Right hindlimb (tissue), 1 donor: ENCODE data around the gene PAPSS1.
"Not testable (repeated sequence)": the region's sequence is repeated elsewhere in the genome, so short reads cannot be mapped to it uniquely, and the experiment has no call there.

ENCODE experiments used
- DNase-seq: peaks from one replicate; pipeline ENCODE4 v3.0.0-alpha.2; 2018

PAPSS1 gene

GRCh38 chr4:107683873-107684272 is 36.2 kb downstream of the PAPSS1 start:
- DNase-seq: no peak

GRCh38 chr4:107682306-107682705 is 37.7 kb downstream of the PAPSS1 start:
- no peak for DNase-seq

GRCh38 chr4:107669068-107669467 is 51.0 kb downstream of the PAPSS1 start:
- DNase-seq: no peak

GRCh38 chr4:107666134-107666533 is 53.9 kb downstream of the PAPSS1 start:
- no peak for DNase-seq

GRCh38 chr4:107665001-107665400 is 55.0 kb downstream of the PAPSS1 start:
- DNase-seq: no peak

GRCh38 chr4:107658400-107659336 is 61.4 kb downstream of the PAPSS1 start:
- no peak for DNase-seq

GRCh38 chr4:107655289-107655688 is 64.7 kb downstream of the PAPSS1 start:
- no peak for DNase-seq

GRCh38 chr4:107654694-107655093 is 65.3 kb downstream of the PAPSS1 start:
- DNase-seq: no peak

GRCh38 chr4:107651408-107651807 is 68.6 kb downstream of the PAPSS1 start:
- DNase-seq: not testable (repeated sequence)

- no peak for DNase-seq
These were observed 69.8 kb downstream of the PAPSS1 start for GRCh38 chr4:107650251-107650650.

- no peak for DNase-seq
These were observed 71.6 kb downstream of the PAPSS1 start for GRCh38 chr4:107648178-107648991.

GRCh38 chr4:107647591-107647990 is 72.4 kb downstream of the PAPSS1 start:
- no peak for DNase-seq

- no peak for DNase-seq
These were observed 74.4 kb downstream of the PAPSS1 start for GRCh38 chr4:107645604-107646003.

- DNase-seq: no peak
These were observed 77.0 kb downstream of the PAPSS1 start for GRCh38 chr4:107643021-107643420.

- no peak for DNase-seq
These were observed 79.2 kb downstream of the PAPSS1 start for GRCh38 chr4:107640878-107641277.

GRCh38 chr4:107640197-107640596 is 79.8 kb downstream of the PAPSS1 start:
- no peak for DNase-seq

GRCh38 chr4:107635735-107636134 is 84.3 kb downstream of the PAPSS1 start:
- DNase-seq: no peak

- DNase-seq: peak; percentile 64
These were observed 88.5 kb downstream of the PAPSS1 start for GRCh38 chr4:107631560-107631959.

GRCh38 chr4:107630185-107630705 is 89.8 kb downstream of the PAPSS1 start:
- DNase-seq: no peak

GRCh38 chr4:107629318-107629717 is 90.7 kb downstream of the PAPSS1 start:
- DNase-seq: no peak

GRCh38 chr4:107625391-107625902 is 94.6 kb downstream of the PAPSS1 start:
- no peak for DNase-seq

GRCh38 chr4:107624024-107624423 is 96.0 kb downstream of the PAPSS1 start:
- no peak for DNase-seq

- no peak for DNase-seq
These were observed 98.0 kb downstream of the PAPSS1 start for GRCh38 chr4:107622006-107622405.
